H54 (cell line): ENCODE data around the gene DAPK1.
"Not testable (repeated sequence)": the region's sequence is repeated elsewhere in the genome, so short reads cannot be mapped to it uniquely, and the experiment has no call there.

Experiments used
- DNase-seq: peaks from one replicate; pipeline ENCODE4 v3.0.0; 2011; ENCODE audit warnings: low spot score, mixed read lengths; ENCODE audit not compliant: insufficient read length
- FAIRE-seq: peaks from 3 replicates; lab custom pipeline; 2011; peaks lifted over from hg19 to GRCh38; lab: Jason Lieb, UNC
- POLR2A ChIP-seq: IDR thresholded peaks from 2 replicates; pipeline ENCODE4 v1.6.1; 2011; ENCODE audit warnings: low read depth, mild to moderate bottlenecking, low read length

The DAPK1 gene

GRCh38 chr9:87490225-87490624 is 7.4 kb upstream of the DAPK1 start:
- DNase-seq (no peak), FAIRE-seq (no peak)
- no peak for TF ChIP-seq POLR2A

DNA sequence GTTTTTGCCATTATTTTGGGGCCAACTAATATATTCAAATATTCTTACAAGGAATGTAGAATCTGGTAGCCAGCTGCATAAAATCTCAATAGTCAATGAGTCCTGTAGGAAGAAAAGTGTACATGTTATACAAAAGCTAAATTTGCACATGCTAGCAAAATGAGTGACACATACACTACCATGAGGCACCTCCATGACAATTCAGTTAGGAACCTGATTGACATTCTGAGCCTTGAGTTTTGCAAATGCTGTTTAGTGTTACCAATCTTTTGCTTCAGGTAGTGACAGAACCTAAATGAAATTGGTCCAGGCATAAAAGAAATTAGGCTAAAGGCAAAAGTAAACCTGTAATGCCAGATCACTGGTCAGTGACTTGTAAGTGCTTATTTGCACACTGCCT is 6.8 kb upstream of the DAPK1 start:
- FAIRE-seq (no peak), DNase-seq (no peak)
- no peak for TF ChIP-seq POLR2A

DNA sequence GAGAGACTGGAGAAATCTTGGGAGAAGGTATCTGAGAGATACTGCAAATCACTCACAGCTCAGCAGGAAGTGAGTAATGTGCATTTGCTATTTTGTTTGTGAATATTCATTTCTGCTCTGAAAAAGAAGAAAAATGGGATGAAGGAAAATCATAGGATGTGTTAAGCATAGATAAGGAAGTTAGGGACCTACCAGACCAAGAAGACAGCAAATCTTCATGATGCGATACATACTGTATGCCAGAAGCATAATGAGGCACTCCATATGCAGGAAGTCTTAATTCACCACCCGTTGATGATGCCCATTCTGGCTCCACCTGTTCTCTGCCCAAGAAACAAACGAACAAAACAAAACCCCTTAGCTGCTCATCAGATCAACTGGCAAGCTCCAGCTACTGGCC is 6.1 kb upstream of the DAPK1 start:
- FAIRE-seq = no peak
- DNase-seq = no peak
- no peak for TF ChIP-seq POLR2A

DNA sequence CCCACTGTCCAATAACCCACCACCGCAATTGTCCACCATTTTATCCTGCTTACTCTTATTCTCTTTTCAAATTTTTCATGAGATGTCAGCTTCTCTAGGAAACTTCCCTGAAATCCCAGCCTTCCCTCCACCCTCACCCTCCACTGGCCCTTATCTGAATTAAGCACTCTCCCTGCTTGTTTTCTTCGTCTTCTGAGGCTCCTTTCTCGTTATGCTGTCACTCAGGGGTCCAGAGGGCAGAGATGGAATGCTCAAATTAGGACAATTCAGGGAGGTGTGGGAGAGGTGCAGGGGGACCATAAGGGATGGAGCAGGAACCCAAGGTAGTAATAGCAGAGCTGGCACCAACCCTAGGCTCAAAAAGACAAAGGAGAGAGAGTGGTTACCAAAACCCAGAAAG is 5.0 kb upstream of the DAPK1 start:
- FAIRE-seq (no peak), DNase-seq (no peak)
- no peak for TF ChIP-seq POLR2A

- TF ChIP-seq POLR2A = no peak
- DNase-seq = no peak
- no peak for FAIRE-seq
Measured at GRCh38 chr9:87494970-87495471, 2.6 kb upstream of the DAPK1 start.

DNA sequence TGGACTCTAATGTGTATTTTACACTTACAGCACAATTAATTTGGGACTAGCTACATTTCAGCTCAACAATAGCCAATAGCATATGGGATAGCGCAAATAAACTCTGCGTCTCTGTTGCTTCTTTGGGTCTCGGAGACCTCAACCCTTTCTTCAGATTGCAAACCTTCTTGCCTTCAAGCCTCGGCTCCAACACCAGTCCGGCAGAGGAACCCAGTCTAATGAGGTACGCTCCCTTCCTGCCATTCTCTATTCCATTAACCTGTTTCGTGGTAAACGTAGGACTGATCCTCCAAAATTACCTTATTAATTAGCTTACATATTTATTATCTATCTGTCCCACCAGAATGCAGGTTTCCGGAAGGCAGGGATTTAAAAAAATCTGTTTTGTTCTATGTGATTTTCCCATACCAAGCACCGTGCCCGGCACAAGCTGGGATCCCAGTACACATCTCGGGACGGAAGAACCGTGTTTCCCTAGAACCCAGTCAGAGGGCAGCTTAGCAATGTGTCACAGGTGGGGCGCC is 525 bp upstream of the DAPK1 start:
- DNase-seq (peak; percentile 43), FAIRE-seq (no peak)
- TF ChIP-seq POLR2A = no peak

GRCh38 chr9:87498046-87498810 is 561 bp downstream of the DAPK1 start:
- FAIRE-seq = no peak
- no peak for TF ChIP-seq POLR2A
- DNase-seq = no peak

- FAIRE-seq (no peak), DNase-seq (no peak)
- TF ChIP-seq POLR2A = no peak
Measured at GRCh38 chr9:87498811-87499360, 1.2 kb downstream of the DAPK1 start.

GRCh38 chr9:87499424-87500017 is 1.9 kb downstream of the DAPK1 start:
- DNase-seq (no peak), FAIRE-seq (no peak)
- TF ChIP-seq POLR2A = no peak

DNA sequence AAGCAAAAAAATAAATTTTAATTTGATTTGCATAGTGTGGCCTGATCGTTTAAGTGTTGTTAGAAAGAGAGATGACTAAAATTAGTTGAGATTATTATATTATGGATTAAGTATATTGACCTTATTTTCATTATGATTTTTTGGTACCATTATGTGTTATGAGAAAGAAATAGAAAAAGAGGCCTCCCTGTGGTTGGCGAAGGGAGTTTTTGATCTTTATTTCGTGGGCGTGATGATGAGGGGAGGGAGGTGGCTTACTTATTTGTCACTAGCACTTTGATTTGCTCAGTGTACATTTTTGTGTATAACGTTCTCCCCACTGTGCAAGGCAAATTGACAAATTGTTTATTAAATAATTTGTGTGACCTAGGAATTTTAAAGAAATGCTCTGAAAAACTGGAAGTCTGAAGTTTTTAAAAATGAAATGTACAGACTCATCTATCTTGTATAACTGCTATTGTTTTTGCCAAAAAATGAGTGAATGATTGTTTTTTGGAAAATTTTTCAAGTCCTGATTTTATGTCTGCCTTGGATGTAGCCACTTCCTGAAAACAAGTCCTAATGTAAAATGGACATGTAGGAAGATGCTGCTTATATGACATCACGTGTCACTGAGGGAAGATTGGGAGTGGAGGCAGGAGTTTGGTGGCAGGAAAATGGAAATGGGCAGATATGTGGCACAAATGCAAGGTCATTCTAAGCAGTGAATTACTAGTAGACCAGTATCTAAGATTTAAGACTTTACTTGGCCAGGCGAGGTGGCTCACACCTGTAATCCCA is 3.0 kb downstream of the DAPK1 start:
- no peak for DNase-seq
- FAIRE-seq = no peak
- TF ChIP-seq POLR2A = no peak

- not testable (repeated sequence) for FAIRE-seq, DNase-seq
Measured at GRCh38 chr9:87501271-87501656, 3.6 kb downstream of the DAPK1 start.

- DNase-seq = no peak
- no peak for FAIRE-seq
- no peak for TF ChIP-seq POLR2A
Measured at GRCh38 chr9:87501806-87502205, 4.1 kb downstream of the DAPK1 start.

- FAIRE-seq (no peak), DNase-seq (no peak)
- no peak for TF ChIP-seq POLR2A
Measured at GRCh38 chr9:87502391-87503221, 4.9 kb downstream of the DAPK1 start.
